Measurements from ENCODE around the gene CUL3. TPM values are rescaled to one million over a fixed set of nuclear protein-coding genes. Genes with fewer than 3 reads are reported as not detected.
"Not testable (repeated sequence)": the region's sequence is repeated elsewhere in the genome, so short reads cannot be mapped to it uniquely, and the experiment has no call there.

Gene CUL3
- polyA plus RNA-seq, 3 donors: 12.3 to 28.7 (median 12.9) TPM

GRCh38 chr2:224611938-224612337 is 26.8 kb upstream of the CUL3 start:
- TF ChIP-seq CTCF (IDR thresholded peaks at IDR 0.05): no peak
- no peaks in the 10 kb centered on the region for H3K36me3 ChIP-seq (replicated peaks in 1 of 2; ENCODE audit: control insufficient read depth in 1 of 2, insufficient read depth in 2 of 2, low read length in 2 of 2)
- H3K4me2 ChIP-seq (replicated peaks; ENCODE audit: extremely low read depth, low read length, poor library complexity, severe bottlenecking): no peak overlapping the region
- H3K9ac ChIP-seq (ENCODE audit: insufficient read depth, low read length, poor library complexity, severe bottlenecking): no peak overlapping the region
- H3K4me1 Mint-ChIP-seq: no peaks in the 10 kb centered on the region
- DNase-seq: no peak
- H3K27ac ChIP-seq (ENCODE audit: low read depth in 1 of 2, low read length in 2 of 2): no peak overlapping the region
- peaks cover 2 to 5% (median 2%) of the 10 kb centered on the region in 3 donors for H3K27me3 Mint-ChIP-seq (ENCODE audit: low read depth in 3 of 3)
- H3K36me3 Mint-ChIP-seq: no peaks in the 10 kb centered on the region
- no peak overlapping the region for H3K4me3 Mint-ChIP-seq
- intact Hi-C loops (cut with micrococcal nuclease): no loop called here
- no peaks in the 10 kb centered on the region for H3K9me3 Mint-ChIP-seq
- H4K20me1 ChIP-seq (ENCODE audit: insufficient read depth, low read length): no peaks in the 10 kb centered on the region
- no peak overlapping the region for H2AFZ ChIP-seq (ENCODE audit: insufficient read depth, low read depth, low read length, poor library complexity, severe bottlenecking)
- no peaks in the 10 kb centered on the region for H3K9me3 ChIP-seq (replicated peaks in 1 of 2; ENCODE audit: control insufficient read depth in 1 of 2, insufficient read depth in 1 of 2, low read length in 2 of 2)
- no peak overlapping the region for H3K27ac Mint-ChIP-seq
- H3K4me3 ChIP-seq (replicated peaks in 1 of 3; ENCODE audit: low read depth in 2 of 3, low read length in 3 of 3): no peak overlapping the region
- no peaks in the 10 kb centered on the region for H3K27me3 ChIP-seq (ENCODE audit: control insufficient read depth in 2 of 2, insufficient read depth in 2 of 2, low read length in 2 of 2)
- WGBS (ENCODE audit: insufficient coverage): no CpG with 5 or more reads among the region's 3 CpGs
- H3K4me1 ChIP-seq (ENCODE audit: control insufficient read depth in 1 of 2, insufficient read depth in 2 of 2, low read length in 2 of 2): no peaks in the 10 kb centered on the region
- no peaks in the 10 kb centered on the region for H3K79me2 ChIP-seq (ENCODE audit: insufficient read depth, low read length)

DNA sequence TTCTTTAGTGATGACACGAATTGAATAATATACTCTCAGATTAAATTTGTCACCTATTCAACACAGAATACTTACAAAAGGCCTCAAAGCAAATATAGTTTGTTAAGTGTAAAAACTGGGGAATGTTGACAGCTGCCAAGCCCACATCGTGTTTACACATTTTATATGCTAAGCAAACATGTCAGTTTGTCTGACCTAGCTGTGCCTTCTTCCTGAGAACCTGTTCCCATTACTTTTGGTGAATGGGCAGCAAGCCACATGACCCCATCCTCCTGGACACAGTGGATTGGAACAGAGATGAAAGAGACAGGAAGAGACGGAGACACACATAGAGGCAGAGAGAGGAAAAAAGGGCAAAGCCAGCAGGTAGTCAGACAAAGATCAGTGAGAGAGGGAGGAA is 22.9 kb upstream of the CUL3 start:
- H3K9me3 Mint-ChIP-seq: peaks cover 3 to 5% (median 4%) of the 10 kb centered on the region in 7 donors
- peaks cover 2 to 5% (median 2%) of the 10 kb centered on the region in 3 donors for H3K27me3 Mint-ChIP-seq (ENCODE audit: low read depth in 3 of 3)
- no peak for DNase-seq
- no peak for TF ChIP-seq CTCF (IDR thresholded peaks at IDR 0.05)
- H3K4me1 Mint-ChIP-seq: peaks cover under 1% of the 10 kb centered on the region
- Histone ChIP-seq H3K36me3 (replicated peaks in 1 of 2; ENCODE audit: control insufficient read depth in 1 of 2, insufficient read depth in 2 of 2, low read length in 2 of 2) (no peaks in the 10 kb centered on the region), H3K4me1 (ENCODE audit: control insufficient read depth in 1 of 2, insufficient read depth in 2 of 2, low read length in 2 of 2) (no peaks in the 10 kb centered on the region), H3K4me2 (replicated peaks; ENCODE audit: extremely low read depth, low read length, poor library complexity, severe bottlenecking) (no peak overlapping the region), H3K4me3 (replicated peaks in 1 of 3; ENCODE audit: low read depth in 2 of 3, low read length in 3 of 3) (no peak overlapping the region), H3K9ac (ENCODE audit: insufficient read depth, low read length, poor library complexity, severe bottlenecking) (no peak overlapping the region), H3K9me3 (replicated peaks in 1 of 2; ENCODE audit: control insufficient read depth in 1 of 2, insufficient read depth in 1 of 2, low read length in 2 of 2) (peaks cover 0 to 6% of the 10 kb centered on the region in 2 donors), H2AFZ (ENCODE audit: insufficient read depth, low read depth, low read length, poor library complexity, severe bottlenecking) (no peak overlapping the region), H3K27me3 (ENCODE audit: control insufficient read depth in 2 of 2, insufficient read depth in 2 of 2, low read length in 2 of 2) (no peaks in the 10 kb centered on the region), H3K27ac (ENCODE audit: low read depth in 1 of 2, low read length in 2 of 2) (no peak overlapping the region), H4K20me1 (ENCODE audit: insufficient read depth, low read length) (no peaks in the 10 kb centered on the region), H3K79me2 (ENCODE audit: insufficient read depth, low read length) (no peaks in the 10 kb centered on the region)
- H3K4me3 Mint-ChIP-seq: no peak overlapping the region
- WGBS (ENCODE audit: insufficient coverage): no CpG with 5 or more reads among the region's 3 CpGs
- peak overlapping the region in 1 of 7 donors; percentile 1 for H3K27ac Mint-ChIP-seq
- intact Hi-C loops (cut with micrococcal nuclease): no loop called here
- no peaks in the 10 kb centered on the region for H3K36me3 Mint-ChIP-seq

DNA sequence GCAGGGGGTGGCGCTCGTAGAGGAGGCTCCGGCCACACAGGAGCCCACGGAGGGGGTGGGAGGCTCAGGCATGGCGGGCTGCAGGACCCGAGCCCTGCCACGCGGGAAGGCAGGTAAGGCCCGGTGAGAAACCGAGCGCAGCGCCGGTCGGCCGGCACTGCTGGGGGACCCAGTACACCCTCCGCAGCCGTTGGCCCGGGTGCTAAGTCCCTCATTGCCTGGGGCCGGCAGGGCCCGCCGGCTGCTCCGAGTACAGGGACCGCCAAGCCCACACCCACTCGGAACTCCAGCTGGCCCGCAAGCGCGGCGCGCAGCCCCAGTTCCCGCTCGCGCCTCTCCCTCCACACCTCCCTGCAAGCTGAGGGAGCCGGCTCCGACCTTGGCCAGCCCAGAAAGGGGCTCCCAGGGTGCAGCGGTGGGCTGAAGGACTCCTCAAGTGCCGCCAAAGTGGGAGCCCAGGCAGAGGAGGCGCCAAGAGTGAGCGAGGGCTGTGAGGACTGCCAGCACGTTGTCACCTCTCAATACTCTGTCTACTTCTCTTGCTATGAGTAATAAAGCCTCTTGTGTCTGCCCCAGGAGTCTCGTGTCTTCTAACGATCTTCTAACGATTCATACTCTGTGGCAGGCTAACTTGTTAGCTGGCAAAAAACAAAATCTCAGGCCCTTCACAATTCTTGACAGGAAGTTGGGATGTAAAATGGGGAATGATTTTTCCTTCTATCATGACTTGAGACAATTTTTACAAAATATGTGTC is 18.8 kb upstream of the CUL3 start:
- H3K36me3 ChIP-seq (replicated peaks in 1 of 2; ENCODE audit: control insufficient read depth in 1 of 2, insufficient read depth in 2 of 2, low read length in 2 of 2); H3K4me2 ChIP-seq (replicated peaks; ENCODE audit: extremely low read depth, low read length, poor library complexity, severe bottlenecking); H3K27ac Mint-ChIP-seq; H3K4me1 ChIP-seq (ENCODE audit: control insufficient read depth in 1 of 2, insufficient read depth in 2 of 2, low read length in 2 of 2); H3K9me3 ChIP-seq (replicated peaks in 1 of 2; ENCODE audit: control insufficient read depth in 1 of 2, insufficient read depth in 1 of 2, low read length in 2 of 2); H4K20me1 ChIP-seq (ENCODE audit: insufficient read depth, low read length); H3K4me3 ChIP-seq (replicated peaks in 1 of 3; ENCODE audit: low read depth in 2 of 3, low read length in 3 of 3); H3K4me3 Mint-ChIP-seq; intact Hi-C loops (cut with micrococcal nuclease); H3K9ac ChIP-seq (ENCODE audit: insufficient read depth, low read length, poor library complexity, severe bottlenecking); H3K79me2 ChIP-seq (ENCODE audit: insufficient read depth, low read length); H2AFZ ChIP-seq (ENCODE audit: insufficient read depth, low read depth, low read length, poor library complexity, severe bottlenecking); DNase-seq; H3K27me3 ChIP-seq (ENCODE audit: control insufficient read depth in 2 of 2, insufficient read depth in 2 of 2, low read length in 2 of 2); H3K9me3 Mint-ChIP-seq; H3K36me3 Mint-ChIP-seq; H3K27ac ChIP-seq (ENCODE audit: low read depth in 1 of 2, low read length in 2 of 2): not testable (repeated sequence)
- Mint-ChIP-seq H3K27me3 (ENCODE audit: low read depth in 3 of 3) (peaks cover 10 to 13% (median 10%) of the 10 kb centered on the region in 3 donors), H3K4me1 (peaks cover 10% of the 10 kb centered on the region)
- WGBS (ENCODE audit: insufficient coverage): 98% methylated on average over 8 of the region's 42 CpGs
